Naive thymus-derived CD8-positive, alpha-beta T cell (primary cell): ENCODE data around the gene WDR18. TPM values are rescaled to one million over a fixed set of nuclear protein-coding genes. Genes with fewer than 3 reads are reported as not detected.

Experiments
- ATAC-seq, 2 donors: fragments of 150-1000 bp; cut with Tn5 transposase in 1 of 2; sonication (Bioruptor Pico), chemical (Tn5 transposase) in 1 of 2; 1 replicate in 1 of 2; 2 replicates in 1 of 2; pipeline ENCODE4 v1.10.0; 2021; ENCODE audit warnings: mild to moderate bottlenecking in 2 of 2, moderate library complexity in 2 of 2
- POLR2A ChIA-PET: fragments of 350-600 bp; sonication (Branson Sonifier 250); formaldehyde crosslinking; loops from one replicate; lab custom pipeline; 2021; ENCODE audit warnings: antibody characterized with exemption; lab: Charles Lee
- DNase-seq, 10 donors: peaks; one replicate each; pipeline versions ENCODE4 v3.0.0 to v3.0.0-alpha.2; 2020 to 2022
- H3K27ac Mint-ChIP-seq, 10 donors: one replicate each; pipeline ENCODE4 v1.8.0; 2020 to 2022; ENCODE audit warnings: mild to moderate bottlenecking in 10 of 10, mixed read lengths in 10 of 10, moderate library complexity in 4 of 10, inconsistent platforms in 1 of 10
- H3K27me3 Mint-ChIP-seq, 5 donors: one replicate each; pipeline ENCODE4 v1.8.0; 2021 to 2022; ENCODE audit warnings: mixed read lengths in 5 of 5
- H3K36me3 Mint-ChIP-seq, 3 donors: one replicate each; pipeline ENCODE4 v1.8.0; 2020 to 2022; ENCODE audit warnings: mixed read lengths in 3 of 3, mild to moderate bottlenecking in 2 of 3, inconsistent platforms in 1 of 3
- H3K4me1 Mint-ChIP-seq, 4 donors: one replicate each; pipeline ENCODE4 v1.8.0; 2021 to 2022; ENCODE audit warnings: mixed read lengths in 4 of 4
- H3K4me3 Mint-ChIP-seq, 10 donors: one replicate each; pipeline ENCODE4 v1.8.0; 2020 to 2022; ENCODE audit warnings: mild to moderate bottlenecking in 10 of 10, mixed read lengths in 10 of 10, moderate library complexity in 6 of 10, inconsistent platforms in 1 of 10
- H3K9me3 Mint-ChIP-seq, 9 donors: one replicate each; pipeline ENCODE4 v1.8.0; 2020 to 2022; ENCODE audit warnings: mixed read lengths in 9 of 9, mild to moderate bottlenecking in 3 of 9, inconsistent platforms in 1 of 9, moderate library complexity in 1 of 9
- polyA plus RNA-seq, 3 donors: library from polyadenylated mRNA; unstranded; fragments of 300-500 nt; fragmentation: Illumina TruSeq; gene quantifications; one replicate each; pipeline ENCODE4 v1.2.3, GENCODE V29; 2021
- total RNA-seq, 8 experiments: library from RNA in 2 of 8; stranded (reverse) in 2 of 8; gene quantifications; one replicate each; pipeline ENCODE4 v1.2.3 and lab custom pipeline; 2021 to 2026

The WDR18 gene
- total and polyA plus RNA-seq, 5 experiments from 2014 or later = 50.6 to 72.7 (median 54.1) TPM

GRCh38 chr19:961866-962620 lies 22.1 kb upstream of the WDR18 start:
- POLR2A ChIA-PET = interaction anchor here (0.6 to 0.7 kb wide), 2 partner anchors 42 to 380 kb away, joined by 3 to 6 read pairs; no protein-coding TSS in a partner anchor
- DNase-seq = no peak
- no peak overlapping the region for H3K27ac Mint-ChIP-seq

GRCh38 chr19:962683-963400 lies 21.3 kb upstream of the WDR18 start:
- POLR2A ChIA-PET = interaction anchor here (0.7 kb wide), 1 partner anchor 41 kb away, joined by 3 read pairs; no protein-coding TSS in a partner anchor
- H3K4me1 Mint-ChIP-seq = no peaks in the 10 kb centered on the region
- no peaks in the 10 kb centered on the region for H3K9me3 Mint-ChIP-seq
- DNase-seq (no peak), ATAC-seq (no peak)
- H3K27me3 Mint-ChIP-seq = no peaks in the 10 kb centered on the region
- no peak overlapping the region for H3K27ac Mint-ChIP-seq
- H3K4me3 Mint-ChIP-seq = no peak overlapping the region
- no peaks in the 10 kb centered on the region for H3K36me3 Mint-ChIP-seq

More at GRCh38 chr19:961866-962620, 22.1 kb upstream of the WDR18 start:
- H3K4me1 Mint-ChIP-seq = no peaks in the 10 kb centered on the region
- no peaks in the 10 kb centered on the region for H3K27me3 Mint-ChIP-seq
- ATAC-seq = no peak
- H3K36me3 Mint-ChIP-seq = no peaks in the 10 kb centered on the region
- no peaks in the 10 kb centered on the region for H3K9me3 Mint-ChIP-seq
- no peak overlapping the region for H3K4me3 Mint-ChIP-seq

- H3K9me3 Mint-ChIP-seq = no peaks in the 10 kb centered on the region
- DNase-seq = no peak
- H3K36me3 Mint-ChIP-seq = no peaks in the 10 kb centered on the region
- H3K27ac Mint-ChIP-seq = no peak overlapping the region
- no peak for ATAC-seq
- POLR2A ChIA-PET = no interaction called here
- H3K4me1 Mint-ChIP-seq = no peaks in the 10 kb centered on the region
- H3K4me3 Mint-ChIP-seq = no peak overlapping the region
- H3K27me3 Mint-ChIP-seq = no peaks in the 10 kb centered on the region
These were observed 20.6 kb upstream of the WDR18 start for GRCh38 chr19:963486-963951.

GRCh38 chr19:964116-964520 lies 20.0 kb upstream of the WDR18 start:
- H3K27me3 Mint-ChIP-seq = no peaks in the 10 kb centered on the region
- H3K36me3 Mint-ChIP-seq = no peaks in the 10 kb centered on the region
- POLR2A ChIA-PET = no interaction called here
- ATAC-seq = no peak
- H3K9me3 Mint-ChIP-seq = no peaks in the 10 kb centered on the region
- no peak for DNase-seq
- H3K4me1 Mint-ChIP-seq = no peaks in the 10 kb centered on the region
- H3K27ac Mint-ChIP-seq = no peak overlapping the region
- H3K4me3 Mint-ChIP-seq = no peak overlapping the region

- Mint-ChIP-seq H3K4me1 (no peaks in the 10 kb centered on the region), H3K27ac (no peak overlapping the region)
- POLR2A ChIA-PET = interaction anchor here (0.6 to 1.1 kb wide), 3 partner anchors 32 to 381 kb away, joined by 3 read pairs; no protein-coding TSS in a partner anchor
These were observed 19.1 kb upstream of the WDR18 start for GRCh38 chr19:964761-965694.

GRCh38 chr19:966485-967088 lies 17.6 kb upstream of the WDR18 start:
- POLR2A ChIA-PET = interaction anchor here (0.6 to 0.7 kb wide), 4 partner anchors 59 to 482 kb away, joined by 3 to 7 read pairs (median 4); no protein-coding TSS in a partner anchor
- Mint-ChIP-seq H3K27ac (no peak overlapping the region), H3K36me3 (peaks cover 0 to 10% (median 4%) of the 10 kb centered on the region in 3 donors), H3K9me3 (peaks cover 0 to 9% (median 0%) of the 10 kb centered on the region in 9 donors), H3K27me3 (no peaks in the 10 kb centered on the region), H3K4me3 (no peak overlapping the region), H3K4me1 (no peaks in the 10 kb centered on the region)
- DNase-seq (no peak), ATAC-seq (no peak)

More at GRCh38 chr19:964761-965694, 19.1 kb upstream of the WDR18 start:
- no peaks in the 10 kb centered on the region for H3K27me3 Mint-ChIP-seq
- ATAC-seq (no peak), DNase-seq (no peak)
- no peaks in the 10 kb centered on the region for H3K36me3 Mint-ChIP-seq
- no peak overlapping the region for H3K4me3 Mint-ChIP-seq
- H3K9me3 Mint-ChIP-seq = no peaks in the 10 kb centered on the region

- POLR2A ChIA-PET = interaction anchor here (0.7 to 1.1 kb wide), 2 partner anchors 13 to 194 kb away, joined by 4 to 6 read pairs; partner anchors contain the start of gene WDR18
- no peak for ATAC-seq
- no peak for DNase-seq
- Mint-ChIP-seq H3K27me3 (no peaks in the 10 kb centered on the region), H3K9me3 (peaks cover 0 to 9% (median 0%) of the 10 kb centered on the region in 9 donors), H3K36me3 (peaks cover 2 to 14% (median 4%) of the 10 kb centered on the region in 3 donors), H3K4me3 (no peak overlapping the region), H3K4me1 (no peaks in the 10 kb centered on the region), H3K27ac (peak overlapping the region in 2 of 10 donors; percentile 9 to 91)
These were observed 13.4 kb upstream of the WDR18 start for GRCh38 chr19:970695-971094.

GRCh38 chr19:971795-972194 lies 12.3 kb upstream of the WDR18 start:
- H3K27me3 Mint-ChIP-seq = no peaks in the 10 kb centered on the region
- H3K36me3 Mint-ChIP-seq = peaks cover 2 to 14% (median 4%) of the 10 kb centered on the region in 3 donors
- no peak overlapping the region for H3K27ac Mint-ChIP-seq
- ATAC-seq (no peak), DNase-seq (no peak)
- H3K9me3 Mint-ChIP-seq = peaks cover 0 to 9% (median 0%) of the 10 kb centered on the region in 9 donors
- POLR2A ChIA-PET = interaction anchor here (1.0 kb wide), 1 partner anchor 67 kb away, joined by 4 read pairs; no protein-coding TSS in a partner anchor
- H3K4me3 Mint-ChIP-seq = no peak overlapping the region
- no peaks in the 10 kb centered on the region for H3K4me1 Mint-ChIP-seq

GRCh38 chr19:972281-972680 lies 11.9 kb upstream of the WDR18 start:
- DNase-seq = no peak
- POLR2A ChIA-PET = interaction anchor here (0.7 to 1.0 kb wide), 3 partner anchors 11 to 199 kb away, joined by 3 to 5 read pairs (median 4); no protein-coding TSS in a partner anchor
- Mint-ChIP-seq H3K27ac (no peak overlapping the region), H3K4me3 (no peak overlapping the region), H3K4me1 (no peaks in the 10 kb centered on the region), H3K27me3 (no peaks in the 10 kb centered on the region), H3K36me3 (peaks cover 2 to 14% (median 4%) of the 10 kb centered on the region in 3 donors), H3K9me3 (peaks cover 0 to 9% (median 0%) of the 10 kb centered on the region in 9 donors)
- ATAC-seq = no peak

- H3K27ac Mint-ChIP-seq = no peak overlapping the region
- no peaks in the 10 kb centered on the region for H3K27me3 Mint-ChIP-seq
- ATAC-seq = no peak
- peaks cover 2 to 14% (median 4%) of the 10 kb centered on the region in 3 donors for H3K36me3 Mint-ChIP-seq
- no peaks in the 10 kb centered on the region for H3K4me1 Mint-ChIP-seq
- no peak overlapping the region for H3K4me3 Mint-ChIP-seq
- DNase-seq = no peak
- POLR2A ChIA-PET = no interaction called here
- H3K9me3 Mint-ChIP-seq = peaks cover 0 to 9% (median 0%) of the 10 kb centered on the region in 9 donors
These were observed 10.2 kb upstream of the WDR18 start for GRCh38 chr19:973726-974563.
